GM19035 (cell line): ENCODE results near the gene LAPTM4A.
"Not testable (repeated sequence)": the region's sequence is repeated elsewhere in the genome, so short reads cannot be mapped to it uniquely, and the experiment has no call there.

Source experiments
- ATAC-seq: cut with Tn5 transposase; IDR thresholded peaks from one replicate; pipeline ENCODE4 v1.9.1; 2021; ENCODE audit not compliant: unreplicated experiment

LAPTM4A gene

GRCh38 chr2:20077411-20077940 lies 26.0 kb upstream of the LAPTM4A start:
- ATAC-seq, result no peak

GRCh38 chr2:20076757-20077156 lies 25.3 kb upstream of the LAPTM4A start:
- ATAC-seq, result no peak

DNA sequence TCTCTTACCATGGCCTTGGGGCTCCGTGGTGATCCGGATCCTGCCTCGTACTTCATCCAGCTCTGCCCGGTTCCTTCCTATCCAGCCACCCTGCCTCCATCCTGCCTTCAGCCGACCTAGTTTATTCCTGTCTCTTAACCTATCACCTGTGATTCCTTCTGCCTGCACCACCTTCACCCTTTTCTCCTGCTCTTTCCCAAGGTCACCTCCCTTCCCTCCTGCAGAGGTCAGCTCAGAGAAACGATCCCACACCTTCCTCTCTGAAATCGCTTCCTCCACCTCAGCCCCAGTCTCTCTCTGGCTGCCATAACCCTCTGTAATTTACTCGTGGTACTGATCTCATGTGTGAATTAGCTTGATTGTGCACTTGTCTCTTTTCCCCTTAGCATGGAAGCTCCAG lies 23.5 kb upstream of the LAPTM4A start:
- no peak for ATAC-seq

GRCh38 chr2:20074046-20074648 lies 22.7 kb upstream of the LAPTM4A start:
- not testable (repeated sequence) for ATAC-seq

- no peak for ATAC-seq
Measured at GRCh38 chr2:20073460-20073859, 22.0 kb upstream of the LAPTM4A start.

DNA sequence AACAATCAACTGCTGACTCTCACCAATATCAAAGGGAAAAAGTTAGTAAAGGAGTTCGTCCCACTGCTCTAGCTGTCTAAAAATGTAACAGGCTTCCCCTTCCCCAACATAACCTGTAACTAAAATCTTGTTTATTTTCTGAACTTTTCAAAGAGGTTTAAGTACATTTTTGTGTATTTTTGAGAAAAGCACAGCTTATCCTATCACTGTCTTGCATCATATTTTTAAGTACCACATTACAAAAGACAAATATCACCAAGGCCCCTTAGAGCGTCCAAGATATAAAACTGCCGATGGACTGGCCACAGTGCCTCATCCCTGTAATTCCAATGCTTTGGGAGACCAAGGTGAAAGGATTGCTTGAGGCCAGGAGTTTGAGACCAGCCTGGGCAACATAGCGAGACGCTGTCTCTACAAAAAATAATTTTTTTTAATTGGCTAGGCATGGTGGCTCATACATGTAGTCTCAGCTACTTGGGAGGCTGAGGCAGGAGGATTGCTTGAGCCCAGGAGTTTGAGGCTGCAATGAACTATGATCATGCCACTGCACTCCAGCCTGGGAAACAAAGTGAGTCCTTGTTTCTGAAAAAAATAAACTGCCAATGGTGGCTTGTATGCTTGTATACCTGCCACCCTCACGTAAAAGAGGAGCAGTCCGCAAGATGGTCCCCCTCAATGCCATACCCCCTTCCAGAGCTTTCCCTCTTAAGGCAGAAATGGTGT lies 21.2 kb upstream of the LAPTM4A start:
- no peak for ATAC-seq

DNA sequence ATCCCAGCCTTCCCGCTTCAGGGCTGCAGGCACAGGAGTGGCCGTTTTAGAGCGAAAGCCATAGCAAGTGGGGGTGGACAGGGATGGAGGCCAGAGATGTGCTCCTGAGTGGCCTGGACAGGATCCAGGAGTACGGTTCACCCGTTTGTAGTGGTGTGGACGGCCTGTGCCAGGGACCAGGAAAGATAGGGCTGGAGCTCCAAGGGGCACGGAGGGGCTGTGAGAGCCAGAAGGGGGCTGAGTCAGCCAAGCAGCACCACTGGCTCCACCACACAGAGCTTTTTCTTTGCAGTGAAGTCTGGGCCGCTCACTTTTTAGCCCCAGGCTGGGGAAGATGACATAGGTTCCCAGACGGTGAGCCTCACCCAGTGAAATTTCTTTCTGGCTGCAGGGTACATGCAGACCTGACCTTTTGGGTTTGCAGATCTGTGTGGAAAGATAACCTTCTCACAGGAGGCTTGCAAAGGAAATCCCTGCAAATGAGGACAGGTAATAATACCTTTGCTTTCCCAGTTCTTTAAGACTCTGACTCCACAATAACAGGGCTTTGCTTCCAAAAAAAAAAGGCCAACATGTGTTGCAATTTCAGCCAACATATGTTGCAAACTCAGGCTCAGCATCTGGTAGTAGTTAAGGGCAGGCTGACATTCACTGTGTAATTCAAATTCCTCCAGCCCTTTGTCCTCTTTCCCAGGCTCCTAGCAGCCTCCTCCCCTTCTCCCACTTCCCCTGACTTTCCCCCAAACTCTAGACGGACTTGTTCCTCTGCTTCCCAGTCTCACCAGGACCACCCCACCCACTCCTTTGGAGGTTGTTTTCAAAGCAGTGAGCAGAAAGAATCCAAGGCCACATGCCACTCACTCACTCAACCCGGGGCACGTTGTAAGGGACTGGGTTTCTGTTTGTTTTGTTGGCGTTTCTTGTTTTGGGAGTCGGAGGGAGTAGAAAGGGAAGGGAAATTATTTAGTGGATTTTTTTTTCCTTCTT lies 20.3 kb upstream of the LAPTM4A start:
- ATAC-seq, result no peak

- ATAC-seq, result no peak
Measured at GRCh38 chr2:20069756-20070155, 18.3 kb upstream of the LAPTM4A start.

DNA sequence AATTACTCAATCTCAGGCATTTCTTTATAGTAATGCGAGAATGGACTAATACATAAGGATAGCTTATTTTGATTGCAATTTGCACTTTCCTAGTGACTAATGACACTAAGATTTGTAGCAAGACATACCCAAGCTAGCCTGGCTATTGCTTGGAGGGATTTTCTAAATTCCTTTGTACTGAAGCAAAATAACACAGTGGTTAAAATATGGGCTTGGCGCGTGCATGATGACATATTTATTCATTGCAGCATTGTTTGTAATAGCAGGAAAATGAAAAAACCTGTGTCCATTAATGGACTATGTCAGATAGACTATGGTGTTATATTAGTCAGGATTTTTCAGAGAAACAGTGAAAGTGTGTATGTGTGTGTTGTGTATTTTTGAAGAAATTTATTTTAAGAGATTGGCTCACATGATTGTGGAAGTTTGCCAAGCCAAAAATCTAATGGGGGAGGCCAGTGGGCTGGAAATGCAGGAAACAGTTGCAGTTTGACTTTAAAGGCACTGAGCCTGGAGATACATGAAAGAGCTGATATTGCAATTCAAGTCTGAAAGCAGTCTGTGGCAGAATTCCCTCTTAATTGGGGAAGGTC lies 16.7 kb upstream of the LAPTM4A start:
- ATAC-seq, result no peak

- ATAC-seq, result no peak
Measured at GRCh38 chr2:20065885-20066602, 14.6 kb upstream of the LAPTM4A start.

GRCh38 chr2:20064841-20065240 lies 13.4 kb upstream of the LAPTM4A start:
- ATAC-seq, result no peak

- no peak for ATAC-seq
Measured at GRCh38 chr2:20064421-20064820, 13.0 kb upstream of the LAPTM4A start.

DNA sequence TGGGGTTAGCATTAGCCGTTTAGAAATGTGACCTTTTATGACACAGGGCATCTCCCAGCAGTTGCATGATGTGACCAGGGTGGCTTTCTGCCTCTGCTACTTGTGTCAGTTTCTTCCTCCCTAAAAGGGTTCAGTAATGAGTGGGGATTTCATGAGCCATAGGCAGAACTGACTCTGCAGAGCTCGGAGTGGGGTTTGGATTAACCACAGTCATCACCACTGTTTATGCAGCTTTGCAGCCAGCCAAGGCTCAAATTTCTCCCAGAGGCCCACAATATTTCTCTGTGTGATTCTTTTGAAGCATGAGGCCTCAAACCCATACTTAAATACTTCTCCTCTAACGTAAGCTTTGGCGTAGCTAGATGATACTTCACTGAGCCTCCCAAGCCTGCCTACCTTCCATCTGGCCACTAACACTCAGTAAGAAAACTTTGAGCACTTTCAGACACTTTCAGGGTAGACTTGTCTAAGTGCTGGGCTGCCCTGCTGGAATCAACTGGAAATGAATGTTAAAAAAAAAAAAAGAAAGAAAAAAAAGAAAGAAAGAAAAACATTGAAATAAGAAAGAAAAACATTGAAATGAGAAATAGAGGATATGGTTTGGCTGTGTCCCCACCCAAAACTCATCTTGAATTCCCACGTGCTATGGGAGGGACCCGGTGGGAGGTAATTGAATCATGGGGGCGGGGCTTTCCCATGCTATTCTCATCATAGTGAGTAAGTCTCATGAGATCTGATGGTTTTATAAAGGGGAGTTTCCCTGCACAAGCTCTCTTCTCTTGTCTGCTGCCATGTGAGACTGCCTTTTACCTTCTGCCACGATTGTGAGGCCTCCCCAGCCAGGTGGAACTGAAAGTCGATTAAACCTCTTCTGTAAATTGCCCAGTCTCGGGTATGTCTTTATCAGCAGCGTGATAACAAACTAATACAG lies 11.5 kb upstream of the LAPTM4A start:
- no peak for ATAC-seq

- no peak for ATAC-seq
Measured at GRCh38 chr2:20061940-20062339, 10.5 kb upstream of the LAPTM4A start.

DNA sequence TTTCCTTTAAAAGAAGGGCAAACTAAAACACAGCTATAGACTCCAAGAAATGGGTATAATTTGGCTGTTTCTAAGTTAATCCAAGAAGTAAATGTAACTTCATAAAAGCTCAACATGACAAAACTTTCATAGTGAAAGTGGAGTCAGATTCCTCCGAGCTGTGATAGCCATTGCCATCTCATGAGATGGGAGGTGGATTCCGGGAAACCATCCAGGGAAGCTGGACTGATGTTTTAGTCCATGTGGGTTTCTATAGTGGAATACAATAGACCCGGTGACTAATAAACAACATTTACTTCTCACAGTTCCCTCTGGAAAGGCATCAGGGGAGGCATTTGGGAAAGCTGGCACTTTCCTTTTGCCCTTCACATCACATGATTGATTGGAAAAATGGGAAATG lies 10.0 kb upstream of the LAPTM4A start:
- no peak for ATAC-seq

- no peak for ATAC-seq
Measured at GRCh38 chr2:20060106-20060505, 8.7 kb upstream of the LAPTM4A start.

DNA sequence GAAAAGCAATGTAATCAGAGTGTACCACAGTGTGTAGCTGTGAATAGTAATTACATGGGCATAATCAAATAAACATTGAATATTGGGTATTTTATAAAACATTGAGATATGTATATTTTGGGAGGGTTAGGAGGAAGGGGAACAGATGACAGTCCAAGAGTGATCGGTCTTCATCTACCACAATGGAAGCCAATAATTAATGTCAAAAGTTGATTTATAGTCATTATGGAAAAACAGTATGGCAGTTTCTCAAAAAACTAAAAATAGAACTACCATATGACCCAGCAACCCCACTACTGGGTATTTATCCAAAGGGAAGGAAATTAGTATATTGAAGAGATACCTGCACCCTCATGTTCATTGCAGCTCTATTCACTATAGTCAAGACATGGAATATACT lies 5.8 kb upstream of the LAPTM4A start:
- no peak for ATAC-seq

GRCh38 chr2:20054931-20055330 lies 3.5 kb upstream of the LAPTM4A start:
- ATAC-seq, result no peak

DNA sequence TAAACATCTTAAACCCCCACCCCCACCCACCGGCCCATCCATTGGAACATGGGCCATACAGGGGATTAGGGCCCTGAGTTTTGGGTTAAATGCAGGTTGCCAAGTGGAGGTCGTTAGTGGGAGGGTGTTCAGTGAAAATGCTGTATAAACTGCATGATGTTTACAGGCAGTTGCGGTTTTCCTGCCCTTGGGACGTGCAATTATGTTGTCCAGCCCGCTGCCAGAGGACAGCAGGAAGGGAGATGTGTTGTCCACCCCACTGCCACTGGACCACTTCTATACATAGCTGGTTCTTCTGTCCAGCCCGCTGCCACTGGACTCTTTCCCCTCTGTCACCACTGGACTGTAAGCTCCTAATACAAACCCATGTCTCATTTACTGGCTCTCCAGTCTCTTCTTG lies 2.7 kb upstream of the LAPTM4A start:
- no peak for ATAC-seq
